K562 (cell line): ENCODE results near the gene IQCN. TPM values are rescaled to one million over a fixed set of nuclear protein-coding genes. Genes with fewer than 3 reads are reported as not detected.
A peak's percentile ranks its signal among the peaks of the same experiment; 100 is the strongest.

Experiments used
- ATAC-seq: fragments of 200-7000 bp; cut with Tn5 transposase; 3 replicates; pipeline ENCODE4 v1.9.1; 2020; ENCODE audit warnings: moderate library complexity
- BruUV-seq: library from RNA; stranded (reverse); fragments of 400-500 nt; replicated peaks from 2 replicates; lab custom pipeline; 2021; lab: Mats Ljungman, UMichigan
- CTCF ChIA-PET: fragments of 300-600 bp; formaldehyde crosslinking; extraction: SDS; loops from one replicate; lab custom pipeline; 2021; ENCODE audit warnings: low intra/inter-chr PET ratio; lab: Yijun Ruan, JAX
- POLR2A ChIA-PET: fragments of 300-600, 350-650 bp; sonication (Branson Sonifier 250); formaldehyde crosslinking; extraction: SDS; loops from one replicate; lab custom pipeline; 2021; ENCODE audit warnings: antibody characterized with exemption, inconsistent platforms; lab: Yijun Ruan, JAX
- DNase-seq, 4 experiments: peaks; one replicate each; pipeline versions ENCODE4 v3.0.0 to v3.0.0-alpha.2; 2011 to 2018; ENCODE audit warnings: low spot score in 3 of 4, mixed read lengths in 3 of 4; ENCODE audit errors: extremely low read depth in 1 of 4
- FAIRE-seq: peaks from 2 replicates; lab custom pipeline; 2011; peaks lifted over from hg19 to GRCh38; lab: Jason Lieb, UNC
- H2AFZ ChIP-seq: 2 replicates; pipeline ENCODE4 v1.6.0; 2011; ENCODE audit warnings: low read depth, low read length, control low read depth, inconsistent platforms
- H3K27ac ChIP-seq: fragments of 200-600 bp; 3 replicates; pipeline ENCODE4 v1.8.0; 2011; ENCODE audit warnings: low read depth, mild to moderate bottlenecking, control low read depth, inconsistent platforms, low read length, moderate library complexity, mixed read lengths; ENCODE audit errors: extremely low read depth
- H3K27me3 ChIP-seq, 2 experiments: fragments of 300-600 bp in 1 of 2; 2 replicates in 1 of 2; 3 replicates in 1 of 2; pipeline versions ENCODE4 v1.6.0 to v1.8.0; 2011; ENCODE audit warnings: inconsistent platforms in 2 of 2, low read length in 2 of 2, mild to moderate bottlenecking in 1 of 2, mixed read lengths in 1 of 2, moderate library complexity in 1 of 2; ENCODE audit not compliant: control insufficient read depth in 2 of 2, insufficient read depth in 2 of 2
- H3K36me3 ChIP-seq: fragments of 300-600 bp; 3 replicates; pipeline ENCODE4 v1.8.0; 2011; ENCODE audit warnings: mild to moderate bottlenecking, low read length, inconsistent platforms; ENCODE audit not compliant: control insufficient read depth, insufficient read depth
- H3K4me1 ChIP-seq, 2 experiments: fragments of 200-600 bp in 1 of 2; replicated peaks in 1 of 2; 2 replicates in 1 of 2; 3 replicates in 1 of 2; pipeline versions ENCODE4 v1.5.1 to v1.8.0; 2011; ENCODE audit warnings: inconsistent platforms in 2 of 2, low read length in 2 of 2, mild to moderate bottlenecking in 1 of 2, mixed read lengths in 1 of 2, moderate library complexity in 1 of 2; ENCODE audit not compliant: control insufficient read depth in 2 of 2, insufficient read depth in 2 of 2
- H3K4me2 ChIP-seq: 2 replicates; pipeline ENCODE4 v1.6.1; 2011; ENCODE audit warnings: low read length, control low read depth, inconsistent platforms, mixed read lengths; ENCODE audit not compliant: insufficient read depth
- H3K4me3 ChIP-seq: fragments of 200-600 bp; sonication (generic), shearing (Covaris generic); 2 replicates; pipeline ENCODE4 v1.5.1; 2016; ENCODE audit warnings: control low read depth, inconsistent platforms
- H3K79me2 ChIP-seq: fragments of 200-600 bp; 3 replicates; pipeline ENCODE4 v1.8.0; 2011; ENCODE audit warnings: low read length, inconsistent platforms; ENCODE audit not compliant: control insufficient read depth, insufficient read depth
- H3K9ac ChIP-seq, 2 experiments: 2 replicates each; pipeline versions ENCODE4 v1.6.0 to v1.6.1; 2011; ENCODE audit warnings: low read depth in 2 of 2, low read length in 2 of 2, control low read depth in 1 of 2, inconsistent platforms in 1 of 2, mild to moderate bottlenecking in 1 of 2, mixed read lengths in 1 of 2; ENCODE audit not compliant: insufficient read depth in 1 of 2
- H3K9me1 ChIP-seq: one replicate; pipeline ENCODE4 v1.6.0; 2011; ENCODE audit warnings: inconsistent platforms, mild to moderate bottlenecking, low read length, moderate library complexity; ENCODE audit not compliant: control insufficient read depth, insufficient read depth
- H3K9me3 ChIP-seq: replicated peaks from 2 replicates; pipeline ENCODE4 v1.5.1; 2011; ENCODE audit warnings: low read depth, low read length, inconsistent platforms; ENCODE audit not compliant: control insufficient read depth, insufficient read depth
- H4K20me1 ChIP-seq: replicated peaks from 2 replicates; pipeline ENCODE4 v1.6.1; 2011; ENCODE audit warnings: low read length, inconsistent platforms, mixed read lengths; ENCODE audit not compliant: control insufficient read depth, insufficient read depth
- C11orf30 ChIP-seq: fragments of 450-650 bp; IDR thresholded peaks from 2 replicates; pipeline ENCODE4 v1.6.1; 2016; ENCODE audit warnings: low read depth, mild to moderate bottlenecking
- LCOR ChIP-seq: sonication (generic); formaldehyde crosslinking; IDR thresholded peaks from 2 replicates; pipeline ENCODE4 v1.8.0; 2022; ENCODE audit warnings: mild to moderate bottlenecking, missing genetic modification reagents
- MAFK ChIP-seq: IDR thresholded peaks from 2 replicates; pipeline ENCODE4 v1.6.1; 2011; ENCODE audit warnings: low read length, improper control_type of control experiment
- ZNF316 ChIP-seq: fragments of 450-650 bp; IDR thresholded peaks from 2 replicates; pipeline ENCODE4 v1.6.1; 2016
- WGBS: fragments of 100-300 bp; shearing (Covaris generic); methylation state at CpG from one replicate; pipeline ENCODE4 v1.1.6; 2016; ENCODE audit warnings: low coverage, mixed read lengths; ENCODE audit not compliant: insufficient coverage; ENCODE audit errors: missing lambda C conversion rate; 5-methylcytosine and 5-hydroxymethylcytosine counted together
- in situ Hi-C: fragments of 300-500 bp; cut with MboI; formaldehyde crosslinking; loops from 4 replicates; pipeline ENCODE4 v1.15.0; 2018; ENCODE audit warnings: inconsistent platforms, mixed read lengths
- intact Hi-C: fragments of 100-400 bp; cut with micrococcal nuclease; formaldehyde crosslinking; loops from 2 replicates; pipeline ENCODE4 v1.14.2; 2022
- polyA plus RNA-seq, 8 experiments: library from polyadenylated mRNA; depleted of rRNA in 4 of 8; stranded (reverse) in 5 of 8; unstranded in 3 of 8; fragments of >200 nt; fragmentation: Nextera tagmentation in 2 of 8; fragmentation: Illumina TruSeq in 1 of 8; extraction: Ambion mirVana in 2 of 8; extraction: Trizol in 1 of 8; gene quantifications; 2 replicates each; pipeline versions ENCODE4 v1.2.1 to v1.2.3, GENCODE V29; 2011 to 2014; ENCODE audit warnings: inconsistent platforms in 1 of 8, missing spikeins in 1 of 8
- total RNA-seq, 7 experiments: library from RNA; depleted of rRNA in 6 of 7; stranded (reverse); fragments of >200 nt in 6 of 7; fragmentation: Illumina TruSeq in 2 of 7; extraction: Trizol in 2 of 7; gene quantifications; 2 replicates each; pipeline versions ENCODE4 v1.2.1 to v1.2.3, GENCODE V29; 2011 to 2021; ENCODE audit warnings: low replicate concordance in 1 of 7

Gene IQCN
- total and polyA plus RNA-seq, 9 of the 15 experiments (the other 6 are each of a cell fraction or from before 2014, with no cell fraction given) = 0.01 to 0.07 (median 0.04) TPM; not detected in 3

DNA sequence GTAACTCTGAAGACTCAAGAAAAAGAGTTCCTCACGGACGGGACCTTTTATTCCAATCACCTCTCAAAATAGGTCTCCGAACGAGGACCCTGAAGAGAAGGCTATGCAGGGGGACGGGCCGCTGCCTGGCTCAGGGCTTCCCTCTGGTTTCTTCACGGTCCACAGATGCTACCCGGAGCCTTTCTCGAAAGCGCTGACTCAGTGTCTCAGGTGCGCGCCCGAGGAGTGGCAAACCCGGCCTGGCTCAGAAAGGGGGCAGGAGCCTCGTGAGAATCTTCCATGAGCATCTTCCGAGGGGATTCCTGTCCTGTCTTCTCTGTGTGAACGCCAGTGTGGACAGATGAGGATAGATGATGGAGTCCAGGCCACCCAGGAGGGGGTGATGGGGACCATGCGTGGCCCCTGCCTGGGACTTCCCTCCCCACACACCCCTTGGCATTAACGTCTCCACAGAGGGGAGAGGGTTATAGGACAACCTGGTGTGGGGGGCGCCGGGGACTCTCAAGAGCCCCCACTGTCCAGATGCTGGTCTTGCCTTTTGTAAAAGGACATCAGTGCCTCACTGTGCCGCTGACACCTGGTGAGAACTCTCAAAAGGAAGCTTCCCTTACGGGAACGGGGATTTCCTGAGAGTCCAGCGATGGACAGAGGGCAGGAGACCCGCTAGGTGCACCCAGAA is 32.1 kb upstream of the IQCN start:
- intact Hi-C loops (no loop called here), in situ Hi-C loops (no loop called here)
- no TSS peak for BruUV-seq
- FAIRE-seq (no peak), DNase-seq (no peak), ATAC-seq (no peak)
- Histone ChIP-seq H3K27ac (peak overlapping the region; percentile 10; the same call in 1 of the 3 replicates), H3K4me1 (peaks cover 24 to 85% of the 10 kb centered on the region in 2 experiments), H3K9ac (0 out of 4 replicates have a peak overlapping the region, but pooled peaks of 1 of the 2 experiments have one; percentile 48), H3K4me3 (no peak overlapping the region), H4K20me1 (no peaks in the 10 kb centered on the region), H3K9me3 (no peaks in the 10 kb centered on the region), H3K36me3 (peaks cover 56% of the 10 kb centered on the region; the same call in 1 of the 3 replicates), H3K27me3 (no peaks in the 10 kb centered on the region), H3K79me2 (no peaks in the 10 kb centered on the region; the same call in 2 of the 3 replicates), H2AFZ (no peak overlapping the region), H3K4me2 (no peak overlapping the region), H3K9me1 (no peaks in the 10 kb centered on the region)
- TF ChIP-seq MAFK = peak; percentile 28; the same call in 1 of the 2 replicates
- no peak for TF ChIP-seq LCOR
- TF ChIP-seq ZNF316 = peak; percentile 74
- TF ChIP-seq C11orf30 = peak; percentile 55; the same call in 1 of the 2 replicates
- POLR2A ChIA-PET = interaction anchor here (0.8 to 1.2 kb wide), 3 partner anchors 15 to 27 kb away, joined by 3 to 6 read pairs (median 4); partner anchors contain the start of gene JUND
- 85% methylated on average over 24 of the region's 26 CpGs for WGBS
- CTCF ChIA-PET = no interaction called here
